GM12878 (cell line): ENCODE data around the gene RAMACL. TPM values are rescaled to one million over a fixed set of nuclear protein-coding genes. Genes with fewer than 3 reads are reported as not detected.

ENCODE experiments used
- ATAC-seq: fragments of 200-7000 bp; cut with Tn5 transposase; 3 replicates; pipeline ENCODE4 v1.9.1; 2020; ENCODE audit warnings: mild to moderate bottlenecking, moderate library complexity
- BruUV-seq: library from RNA; stranded (reverse); fragments of 400-500 nt; replicated peaks from 2 replicates; lab custom pipeline; 2021; lab: Mats Ljungman, UMichigan
- CTCF ChIA-PET: fragments of 300-600 bp; sonication (Branson Sonifier 250); formaldehyde crosslinking; extraction: SDS; loops from one replicate; lab custom pipeline; 2021; ENCODE audit warnings: inconsistent platforms; lab: Yijun Ruan, JAX
- POLR2A ChIA-PET: fragments of 350-600 bp; formaldehyde crosslinking; extraction: SDS; loops from one replicate; lab custom pipeline; 2021; ENCODE audit warnings: inconsistent platforms; lab: Charles Lee
- RAD21 ChIA-PET: fragments of 300-600 bp; sonication (Branson Sonifier 250); formaldehyde crosslinking; loops from one replicate; lab custom pipeline; 2023; ENCODE audit warnings: antibody characterized with exemption; ENCODE audit not compliant: unreplicated experiment; lab: Charles Lee
- SMC1A ChIA-PET: fragments of 300-600 bp; sonication (Branson Sonifier 250); formaldehyde crosslinking; loops from one replicate; lab custom pipeline; 2023; ENCODE audit not compliant: unreplicated experiment, uncharacterized antibody; lab: Charles Lee
- DNase-seq: peaks from one replicate; pipeline ENCODE4 v3.0.0-alpha.2; 2011; ENCODE audit warnings: low read depth, low spot score
- FAIRE-seq: peaks from 3 replicates; lab custom pipeline; 2011; peaks lifted over from hg19 to GRCh38; lab: Jason Lieb, UNC
- H2AFZ ChIP-seq: 2 replicates; pipeline ENCODE4 v1.6.0; 2011; ENCODE audit warnings: low read depth, low read length, control low read depth; ENCODE audit not compliant: control insufficient read depth
- H3K27ac ChIP-seq: 2 replicates; pipeline ENCODE4 v1.5.1; 2011; ENCODE audit warnings: control low read depth; ENCODE audit not compliant: control insufficient read depth, insufficient read depth
- H3K27me3 ChIP-seq, 2 experiments: replicated peaks in 1 of 2; 2 replicates each; pipeline versions ENCODE4 v1.6.0 to v1.6.1; 2011; ENCODE audit warnings: low read length in 1 of 2; ENCODE audit not compliant: control insufficient read depth in 2 of 2, insufficient read depth in 2 of 2
- H3K36me3 ChIP-seq, 2 experiments: 2 replicates each; pipeline ENCODE4 v1.5.1; 2011; ENCODE audit warnings: low read length in 1 of 2; ENCODE audit not compliant: control insufficient read depth in 2 of 2, insufficient read depth in 2 of 2
- H3K4me1 ChIP-seq: 2 replicates; pipeline ENCODE4 v1.6.1; 2011; ENCODE audit warnings: mild to moderate bottlenecking, low read length, moderate library complexity, mixed read lengths; ENCODE audit not compliant: control insufficient read depth, insufficient read depth
- H3K4me2 ChIP-seq: 2 replicates; pipeline ENCODE4 v1.6.0; 2011; ENCODE audit warnings: control low read depth; ENCODE audit not compliant: control insufficient read depth, insufficient read depth
- H3K4me3 ChIP-seq: fragments of 200-600 bp; sonication (generic); 2 replicates; pipeline ENCODE4 v1.5.1; 2016
- H3K79me2 ChIP-seq: 2 replicates; pipeline ENCODE4 v1.6.0; 2011; ENCODE audit warnings: low read length; ENCODE audit not compliant: control insufficient read depth, insufficient read depth
- H3K9ac ChIP-seq: 2 replicates; pipeline ENCODE4 v1.8.0; 2011; ENCODE audit warnings: low read length, control low read depth, mixed read lengths; ENCODE audit not compliant: control insufficient read depth, insufficient read depth
- H3K9me3 ChIP-seq: replicated peaks from 3 replicates; pipeline ENCODE4 v1.5.1; 2011; ENCODE audit warnings: mild to moderate bottlenecking, low read length; ENCODE audit not compliant: control insufficient read depth, insufficient read depth
- H4K20me1 ChIP-seq: 2 replicates; pipeline ENCODE4 v1.6.0; 2011; ENCODE audit not compliant: control insufficient read depth, insufficient read depth
- EED ChIP-seq: sonication (generic); IDR thresholded peaks from 2 replicates; pipeline ENCODE4 v1.6.1; 2016; ENCODE audit warnings: antibody characterized with exemption, low read depth
- FOXM1 ChIP-seq: IDR thresholded peaks from 2 replicates; pipeline ENCODE4 v1.6.1; 2012; ENCODE audit warnings: low read depth, mild to moderate bottlenecking, inconsistent platforms, low read length, moderate library complexity
- RUNX3 ChIP-seq: IDR thresholded peaks from 2 replicates; pipeline ENCODE4 v1.6.1; 2012; ENCODE audit warnings: low read length, inconsistent platforms
- ZNF207 ChIP-seq: fragments of 450-650 bp; IDR thresholded peaks from 2 replicates; pipeline ENCODE4 v1.6.1; 2014; ENCODE audit warnings: antibody characterized with exemption, mild to moderate bottlenecking, borderline replicate concordance
- WGBS: methylation state at CpG from one replicate; pipeline ENCODE4 v1.1.6; 2016; ENCODE audit warnings: low lambda C conversion rate; ENCODE audit not compliant: insufficient replicate concordance, insufficient coverage; ENCODE audit errors: missing lambda C conversion rate; 5-methylcytosine and 5-hydroxymethylcytosine counted together
- in situ Hi-C: fragments of 300-500 bp; cut with MboI; formaldehyde crosslinking; loops from 9 replicates; pipeline ENCODE4 v1.14.3; 2018; ENCODE audit warnings: mixed read lengths
- intact Hi-C: fragments of 100-400 bp; cut with micrococcal nuclease; formaldehyde crosslinking; loops from one replicate; pipeline ENCODE4 v1.14.2; 2022; ENCODE audit not compliant: unreplicated experiment
- polyA plus RNA-seq, 11 experiments: library from polyadenylated mRNA; depleted of rRNA in 4 of 11; unstranded in 6 of 11; stranded (reverse) in 5 of 11; fragments of >200 nt; fragmentation: Nextera tagmentation in 4 of 11; fragmentation: Illumina TruSeq in 1 of 11; extraction: Ambion mirVana in 4 of 11; extraction: Trizol in 1 of 11; gene quantifications; 1 replicate in 1 of 11; 2 replicates in 10 of 11; pipeline versions ENCODE4 v1.2.1 to v1.2.3, GENCODE V29; 2011 to 2016; ENCODE audit warnings: inconsistent platforms in 2 of 11, missing spikeins in 2 of 11, low read depth in 1 of 11
- total RNA-seq, 4 experiments: library from RNA; depleted of rRNA in 3 of 4; stranded (reverse); fragments of >200 nt in 3 of 4; fragmentation: Illumina TruSeq in 1 of 4; extraction: Trizol in 1 of 4; gene quantifications; 2 replicates each; pipeline versions ENCODE4 v1.2.1 to v1.2.3, GENCODE V29; 2013 to 2021

RAMACL gene
- total and polyA plus RNA-seq, 10 of the 15 experiments (the other 5 are each of a cell fraction or from before 2014, with no cell fraction given), result 0.09 to 1.3 (median 0.31) TPM; not detected in 1

- DNase-seq, result no peak
- in situ Hi-C loops, result no loop called here
- no peaks in the 10 kb centered on the region for H3K79me2 ChIP-seq
- no TSS peak for BruUV-seq
- TF ChIP-seq ZNF207 (no peak), RUNX3 (peak; percentile 53; the same call in 1 of the 2 replicates)
- TF ChIP-seq, all 136 proteins: peak for 1
- H3K27ac ChIP-seq, result no peak overlapping the region
- FAIRE-seq, result peak; percentile 27
- ChIA-PET POLR2A (no interaction called here), RAD21 (interaction anchor here (0.9 kb wide), 1 partner anchor 85 kb away, joined by 4 read pairs; the partner anchor contains the start of gene RPS6KA2), CTCF (no interaction called here), SMC1A (no interaction called here)
- no peak for ATAC-seq
- peak overlapping the region; percentile 80 for H3K4me2 ChIP-seq
- 54% methylated on average over 12 of the region's 12 CpGs for WGBS
- H3K4me1 ChIP-seq, result peaks cover 16% of the 10 kb centered on the region
- no peaks in the 10 kb centered on the region for H3K9me3 ChIP-seq
- H3K36me3 ChIP-seq, result no peaks in the 10 kb centered on the region
- H2AFZ ChIP-seq, result peak overlapping the region; percentile 52
- no peaks in the 10 kb centered on the region for H4K20me1 ChIP-seq
- peak overlapping the region; percentile 31; the same call in 1 of the 2 replicates for H3K4me3 ChIP-seq
- H3K9ac ChIP-seq, result 0 out of 2 replicates have a peak overlapping the region, but pooled peaks have one; percentile 24
- H3K27me3 ChIP-seq, result no peaks in the 10 kb centered on the region
- intact Hi-C loops, result no loop called here
These were observed 44.5 kb downstream of the RAMACL start for GRCh38 chr6:166541876-166542579.

GRCh38 chr6:166541366-166541765 lies 45.1 kb downstream of the RAMACL start:
- Histone ChIP-seq H2AFZ (peak overlapping the region; percentile 70), H4K20me1 (no peaks in the 10 kb centered on the region), H3K9ac (peak overlapping the region; percentile 19; the same call in 1 of the 2 replicates), H3K4me2 (peak overlapping the region; percentile 80), H3K27ac (peak overlapping the region; percentile 71), H3K36me3 (no peaks in the 10 kb centered on the region), H3K27me3 (no peaks in the 10 kb centered on the region), H3K9me3 (no peaks in the 10 kb centered on the region), H3K4me3 (peak overlapping the region; percentile 31; the same call in 1 of the 2 replicates), H3K79me2 (no peaks in the 10 kb centered on the region), H3K4me1 (peaks cover 16% of the 10 kb centered on the region)
- RAD21 ChIA-PET, result interaction anchor here (0.9 kb wide), 1 partner anchor 86 kb away, joined by 4 read pairs; the partner anchor contains the start of gene RPS6KA2
- intact Hi-C loops (no loop called here), in situ Hi-C loops (no loop called here)
- 6% methylated on average over 12 of the region's 12 CpGs for WGBS
- FAIRE-seq (no peak), DNase-seq (no peak), ATAC-seq (no peak)
- SMC1A ChIA-PET, result no interaction called here
- TF ChIP-seq FOXM1, result no peak
- peak; percentile 19; the same call in 1 of the 2 replicates for TF ChIP-seq EED
- CTCF ChIA-PET, result no interaction called here
- no TSS peak for BruUV-seq
- POLR2A ChIA-PET, result no interaction called here
